ENCODE data around the gene ATAD5.
"Not testable (repeated sequence)": the region's sequence is repeated elsewhere in the genome, so short reads cannot be mapped to it uniquely, and the experiment has no call there.

DNA sequence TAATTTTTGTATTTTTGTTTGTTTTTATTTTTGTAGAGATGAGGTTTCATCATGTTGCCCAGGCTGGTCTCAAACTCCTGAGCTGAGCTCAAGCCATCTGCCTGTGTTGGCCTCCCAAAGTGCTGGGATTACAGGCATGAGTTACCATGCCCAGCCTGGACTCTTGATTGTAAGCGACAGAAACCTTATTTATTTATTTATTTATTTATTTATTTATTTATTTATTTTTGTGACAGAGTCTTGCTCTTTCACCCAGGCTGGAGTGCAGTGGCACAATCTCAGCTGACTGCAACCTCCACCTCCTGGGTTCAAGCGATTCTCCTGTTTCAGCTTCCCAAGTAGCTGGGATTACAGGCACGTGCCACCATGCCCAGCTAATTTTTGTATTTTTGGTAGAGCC is 98.1 kb downstream of the ATAD5 start:
- TF ChIP-seq, protein P1, sequence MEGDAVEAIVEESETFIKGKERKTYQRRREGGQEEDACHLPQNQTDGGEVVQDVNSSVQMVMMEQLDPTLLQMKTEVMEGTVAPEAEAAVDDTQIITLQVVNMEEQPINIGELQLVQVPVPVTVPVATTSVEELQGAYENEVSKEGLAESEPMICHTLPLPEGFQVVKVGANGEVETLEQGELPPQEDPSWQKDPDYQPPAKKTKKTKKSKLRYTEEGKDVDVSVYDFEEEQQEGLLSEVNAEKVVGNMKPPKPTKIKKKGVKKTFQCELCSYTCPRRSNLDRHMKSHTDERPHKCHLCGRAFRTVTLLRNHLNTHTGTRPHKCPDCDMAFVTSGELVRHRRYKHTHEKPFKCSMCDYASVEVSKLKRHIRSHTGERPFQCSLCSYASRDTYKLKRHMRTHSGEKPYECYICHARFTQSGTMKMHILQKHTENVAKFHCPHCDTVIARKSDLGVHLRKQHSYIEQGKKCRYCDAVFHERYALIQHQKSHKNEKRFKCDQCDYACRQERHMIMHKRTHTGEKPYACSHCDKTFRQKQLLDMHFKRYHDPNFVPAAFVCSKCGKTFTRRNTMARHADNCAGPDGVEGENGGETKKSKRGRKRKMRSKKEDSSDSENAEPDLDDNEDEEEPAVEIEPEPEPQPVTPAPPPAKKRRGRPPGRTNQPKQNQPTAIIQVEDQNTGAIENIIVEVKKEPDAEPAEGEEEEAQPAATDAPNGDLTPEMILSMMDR (IDR thresholded peaks at IDR 0.05) = not testable (repeated sequence)
- TF ChIP-seq POLR2A (IDR thresholded peaks at IDR 0.05); EP300 (IDR thresholded peaks at IDR 0.05; ENCODE audit: low read depth): not testable (repeated sequence)
